ENCODE measurements around the gene BCHE.

BCHE gene

DNA sequence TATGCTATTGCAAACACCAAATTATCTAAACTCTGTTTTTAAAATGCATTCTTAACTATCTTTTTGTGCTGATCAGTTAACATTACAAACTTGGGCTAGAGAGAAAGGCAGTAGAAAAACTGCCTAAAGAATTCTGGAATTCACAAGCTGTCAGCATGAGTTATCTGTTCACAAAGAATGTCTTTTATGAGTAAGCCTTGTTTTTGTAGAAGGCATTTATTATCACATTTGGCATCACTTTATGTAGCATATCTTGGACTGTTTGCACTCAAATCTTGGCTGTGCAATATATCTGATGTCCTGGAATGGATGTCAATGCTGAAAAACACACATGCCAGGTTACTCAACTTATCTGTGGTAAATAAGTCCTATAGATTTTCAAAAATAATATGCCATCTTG lies 15.5 kb upstream of the BCHE start:
- no peak for DNase-seq (ENCODE audit: insufficient read length)
- TF ChIP-seq POLR2AphosphoS5 (IDR thresholded peaks at IDR 0.05; ENCODE audit: low read depth, low read length) (no peak), TAF1 (IDR thresholded peaks at IDR 0.05; ENCODE audit: borderline replicate concordance, low read depth, low read length) (no peak), POLR2A (IDR thresholded peaks at IDR 0.05; ENCODE audit: low read depth, low read length) (no peak)
- FAIRE-seq = no peak

DNA sequence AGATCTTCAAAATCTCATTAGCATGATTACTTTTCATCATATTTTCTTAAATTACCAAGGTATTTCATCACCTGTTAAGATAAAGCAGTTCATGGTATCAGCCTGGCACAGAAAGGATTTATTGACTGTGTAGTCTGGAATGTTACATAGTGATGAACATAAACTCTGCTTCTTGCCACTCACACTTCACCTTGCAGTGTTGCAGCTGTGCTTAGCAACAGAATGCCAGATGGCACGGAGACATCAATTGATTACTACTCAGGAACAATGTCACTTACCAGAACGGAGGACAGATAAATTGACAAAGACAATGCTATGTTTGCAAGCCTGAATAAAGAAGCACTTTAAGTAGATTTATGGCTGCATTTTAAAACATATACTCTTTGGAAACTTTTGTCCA lies 15.0 kb upstream of the BCHE start:
- FAIRE-seq = peak; percentile 9
- DNase-seq (ENCODE audit: insufficient read length) = no peak
- no peak for TF ChIP-seq POLR2AphosphoS5 (IDR thresholded peaks at IDR 0.05; ENCODE audit: low read depth, low read length)
- TF ChIP-seq POLR2A (IDR thresholded peaks at IDR 0.05; ENCODE audit: low read depth, low read length) = no peak
- no peak for TF ChIP-seq TAF1 (IDR thresholded peaks at IDR 0.05; ENCODE audit: borderline replicate concordance, low read depth, low read length)

DNA sequence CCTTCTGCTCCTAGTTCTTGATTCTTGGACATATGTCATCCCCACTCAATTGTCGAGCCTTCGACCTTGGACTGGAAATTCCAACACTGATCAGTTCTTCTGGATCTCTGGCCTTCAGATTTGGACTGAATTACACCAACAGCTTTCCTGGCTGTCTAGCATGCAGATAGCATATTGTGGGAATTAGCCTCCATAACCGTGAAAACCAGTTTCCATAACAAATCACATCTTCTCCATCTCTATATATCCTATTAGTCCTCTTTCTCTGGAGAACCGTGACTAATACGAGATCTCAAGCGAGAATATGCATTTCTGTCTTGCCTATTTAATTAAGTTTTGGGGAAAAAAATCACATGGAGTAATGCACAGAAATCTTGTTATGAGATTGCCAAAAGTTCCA lies 8.8 kb upstream of the BCHE start:
- no peak for FAIRE-seq

DNA sequence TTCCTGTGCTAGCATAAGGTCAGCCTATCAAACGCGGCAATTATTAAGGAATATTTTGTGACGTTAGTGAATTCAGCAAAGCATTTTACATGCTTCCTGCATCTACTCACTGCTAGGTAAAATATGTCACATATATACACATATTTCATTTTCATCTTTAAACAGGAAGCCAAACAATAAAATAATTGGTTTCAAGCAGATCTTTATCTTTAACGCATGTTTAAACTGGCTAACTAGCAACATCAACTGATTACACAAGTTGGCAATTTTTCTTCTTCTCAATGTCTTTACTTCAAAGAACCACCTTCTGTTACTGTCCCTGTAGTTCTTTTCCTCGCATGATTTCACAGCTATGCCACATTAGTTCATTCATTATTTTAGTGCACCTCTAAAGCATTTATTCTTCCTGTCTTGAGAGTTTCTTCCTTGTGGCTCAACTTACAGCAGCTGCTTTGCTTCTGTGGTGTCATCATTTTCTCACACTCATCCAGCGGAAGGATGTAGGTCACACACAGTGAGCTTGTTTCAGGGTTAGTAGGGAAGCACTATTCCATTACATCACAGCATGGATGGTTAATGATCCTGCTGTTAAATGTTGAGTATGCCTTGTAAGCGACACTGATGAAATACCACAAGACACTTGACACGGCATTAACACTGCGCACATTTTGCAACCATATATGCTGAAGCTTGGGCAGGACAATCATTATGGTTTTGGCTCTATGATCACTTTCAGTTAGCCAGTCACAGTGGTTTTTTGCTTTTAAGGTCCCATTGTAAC lies 2.3 kb upstream of the BCHE start:
- no peak for DNase-seq (ENCODE audit: insufficient read length)
- TF ChIP-seq POLR2A (IDR thresholded peaks at IDR 0.05; ENCODE audit: low read depth, low read length) (no peak), TAF1 (IDR thresholded peaks at IDR 0.05; ENCODE audit: borderline replicate concordance, low read depth, low read length) (no peak), POLR2AphosphoS5 (IDR thresholded peaks at IDR 0.05; ENCODE audit: low read depth, low read length) (no peak)
- FAIRE-seq = peak; percentile 24

More for the DNA sequence above, 8.8 kb upstream of the BCHE start:
- DNase-seq (ENCODE audit: insufficient read length) = no peak
- no peak for TF ChIP-seq POLR2AphosphoS5 (IDR thresholded peaks at IDR 0.05; ENCODE audit: low read depth, low read length)
- TF ChIP-seq POLR2A (IDR thresholded peaks at IDR 0.05; ENCODE audit: low read depth, low read length) = no peak
- TF ChIP-seq TAF1 (IDR thresholded peaks at IDR 0.05; ENCODE audit: borderline replicate concordance, low read depth, low read length) = no peak

DNA sequence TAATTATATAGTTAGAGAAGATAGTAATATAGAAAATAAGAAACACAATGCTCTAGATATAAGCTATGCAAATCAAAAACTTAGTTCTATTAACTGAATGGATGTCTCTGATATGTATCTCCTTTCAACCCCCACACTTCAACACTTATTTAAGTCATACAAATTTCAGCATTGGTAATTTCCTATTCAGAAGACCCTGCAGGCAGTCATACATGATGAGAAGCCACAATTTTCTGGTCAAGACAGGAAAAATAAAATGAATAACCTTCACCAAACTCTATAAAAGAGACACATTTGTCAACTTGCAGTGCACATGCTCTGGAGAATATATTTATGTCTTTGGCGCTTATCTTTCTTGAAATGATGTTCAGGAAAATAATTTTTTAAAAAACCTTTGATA lies 578 bp upstream of the BCHE start:
- DNase-seq (ENCODE audit: insufficient read length) (no peak), FAIRE-seq (no peak)
- no peak for TF ChIP-seq POLR2AphosphoS5 (IDR thresholded peaks at IDR 0.05; ENCODE audit: low read depth, low read length)
- TF ChIP-seq POLR2A (IDR thresholded peaks at IDR 0.05; ENCODE audit: low read depth, low read length) = no peak
- no peak for TF ChIP-seq TAF1 (IDR thresholded peaks at IDR 0.05; ENCODE audit: borderline replicate concordance, low read depth, low read length)

DNA sequence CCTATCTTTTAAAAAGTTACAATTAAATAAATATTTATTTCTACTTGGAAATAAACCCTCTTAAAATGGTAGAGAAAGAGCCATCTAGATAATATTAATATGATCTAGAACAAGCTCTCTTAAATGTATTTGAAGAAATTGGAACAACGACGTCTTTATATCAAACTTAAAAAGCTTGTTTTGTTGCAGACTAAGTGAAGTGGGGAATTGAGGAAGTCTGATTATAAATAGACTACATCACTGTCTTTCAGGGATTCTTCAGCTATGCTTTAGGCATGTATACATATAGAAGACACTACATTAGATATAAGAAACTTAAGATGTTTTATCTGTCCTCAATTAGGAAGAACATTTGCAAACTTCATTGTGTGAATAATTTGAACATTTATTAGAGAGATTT lies 1.8 kb downstream of the BCHE start:
- FAIRE-seq (no peak), DNase-seq (ENCODE audit: insufficient read length) (no peak)
- no peak for TF ChIP-seq TAF1 (IDR thresholded peaks at IDR 0.05; ENCODE audit: borderline replicate concordance, low read depth, low read length)
- no peak for TF ChIP-seq POLR2A (IDR thresholded peaks at IDR 0.05; ENCODE audit: low read depth, low read length)
- TF ChIP-seq POLR2AphosphoS5 (IDR thresholded peaks at IDR 0.05; ENCODE audit: low read depth, low read length) = no peak

DNA sequence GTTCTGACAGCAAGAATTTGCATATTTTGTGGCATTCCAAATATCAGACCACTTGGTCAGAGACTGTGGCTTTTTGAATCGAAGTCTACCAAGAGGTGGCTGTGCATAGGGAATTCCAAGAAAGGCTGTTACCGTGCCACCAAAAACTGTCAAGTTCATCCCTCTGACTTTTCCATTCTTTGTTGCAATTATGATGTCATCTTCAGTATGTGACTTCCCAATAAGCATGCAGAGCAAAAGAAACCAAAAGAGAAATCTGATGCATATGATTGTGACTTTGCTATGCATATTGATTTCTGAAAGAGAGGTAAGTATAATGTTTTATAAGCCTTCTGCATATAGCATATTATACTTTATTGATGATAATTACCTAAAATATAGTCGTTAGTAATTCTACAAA lies 6.5 kb downstream of the BCHE start:
- TF ChIP-seq POLR2A (IDR thresholded peaks at IDR 0.05; ENCODE audit: low read depth, low read length) = no peak
- TF ChIP-seq POLR2AphosphoS5 (IDR thresholded peaks at IDR 0.05; ENCODE audit: low read depth, low read length) = no peak
- TF ChIP-seq TAF1 (IDR thresholded peaks at IDR 0.05; ENCODE audit: borderline replicate concordance, low read depth, low read length) = no peak
- DNase-seq (ENCODE audit: insufficient read length) = no peak
- FAIRE-seq = no peak

DNA sequence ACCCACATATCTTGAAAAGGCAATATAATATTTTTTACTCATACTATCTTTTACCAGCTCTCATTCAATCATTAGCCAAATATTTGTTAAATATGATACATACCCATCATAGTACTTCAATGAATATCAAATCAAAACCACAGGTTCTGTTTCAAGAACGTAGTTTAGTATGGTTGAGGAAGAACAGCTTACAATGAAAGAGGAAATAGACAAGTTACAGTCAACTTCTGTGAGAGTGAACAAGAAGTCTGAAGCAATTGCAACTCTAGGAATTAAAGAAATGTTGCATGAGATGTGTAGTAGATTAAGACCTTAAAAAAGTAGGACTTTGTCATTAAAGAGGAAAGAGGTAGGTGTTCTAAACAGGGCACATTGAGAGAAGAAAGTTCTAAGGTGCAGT lies 9.3 kb downstream of the BCHE start:
- TF ChIP-seq TAF1 (IDR thresholded peaks at IDR 0.05; ENCODE audit: borderline replicate concordance, low read depth, low read length) (no peak), POLR2A (IDR thresholded peaks at IDR 0.05; ENCODE audit: low read depth, low read length) (no peak), POLR2AphosphoS5 (IDR thresholded peaks at IDR 0.05; ENCODE audit: low read depth, low read length) (no peak)
- no peak for DNase-seq (ENCODE audit: insufficient read length)
- FAIRE-seq = no peak

DNA sequence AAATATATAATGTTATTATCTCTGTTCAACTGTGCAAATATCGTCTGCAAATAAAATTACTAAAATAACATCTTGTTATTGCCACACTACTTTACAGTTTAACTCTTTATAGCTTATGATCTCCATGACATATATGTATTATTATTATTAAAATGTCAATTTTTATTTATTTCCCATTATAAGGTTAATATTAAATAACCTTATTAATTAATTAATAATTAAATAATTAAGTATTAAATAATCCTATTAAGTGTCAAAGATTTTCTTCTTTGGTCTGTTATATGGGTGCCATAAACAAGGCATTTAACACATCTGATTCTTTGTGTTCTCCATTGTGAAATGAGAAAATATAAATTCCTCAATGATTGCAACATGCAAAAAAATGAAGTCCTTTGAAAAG lies 10.0 kb downstream of the BCHE start:
- TF ChIP-seq TAF1 (IDR thresholded peaks at IDR 0.05; ENCODE audit: borderline replicate concordance, low read depth, low read length) = no peak
- FAIRE-seq (no peak), DNase-seq (ENCODE audit: insufficient read length) (no peak)

DNA sequence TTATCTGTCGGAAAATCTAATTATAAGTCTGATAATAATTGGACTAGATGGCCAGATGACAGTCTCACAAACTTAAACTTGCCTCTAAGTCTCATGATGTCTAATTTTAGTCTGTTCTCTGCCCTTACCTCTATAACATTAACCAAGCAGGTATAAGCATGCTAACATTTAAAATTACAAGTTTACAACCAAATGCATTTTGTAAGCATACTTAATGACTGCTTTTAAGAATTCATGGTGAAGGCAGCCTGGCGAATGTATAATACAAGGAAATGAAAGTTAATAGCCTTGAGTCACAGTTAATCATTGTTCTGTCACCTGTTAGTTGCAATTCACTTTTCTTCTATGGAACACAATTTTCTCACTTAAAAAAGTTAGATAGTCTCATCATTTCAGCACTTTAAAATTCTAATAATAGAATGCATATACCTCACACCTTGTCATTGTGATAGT lies 16.5 kb downstream of the BCHE start:
- DNase-seq (ENCODE audit: insufficient read length) (no peak), FAIRE-seq (no peak)
- no peak for TF ChIP-seq POLR2A (IDR thresholded peaks at IDR 0.05; ENCODE audit: low read depth, low read length)
- no peak for TF ChIP-seq TAF1 (IDR thresholded peaks at IDR 0.05; ENCODE audit: borderline replicate concordance, low read depth, low read length)
- no peak for TF ChIP-seq POLR2AphosphoS5 (IDR thresholded peaks at IDR 0.05; ENCODE audit: low read depth, low read length)

DNA sequence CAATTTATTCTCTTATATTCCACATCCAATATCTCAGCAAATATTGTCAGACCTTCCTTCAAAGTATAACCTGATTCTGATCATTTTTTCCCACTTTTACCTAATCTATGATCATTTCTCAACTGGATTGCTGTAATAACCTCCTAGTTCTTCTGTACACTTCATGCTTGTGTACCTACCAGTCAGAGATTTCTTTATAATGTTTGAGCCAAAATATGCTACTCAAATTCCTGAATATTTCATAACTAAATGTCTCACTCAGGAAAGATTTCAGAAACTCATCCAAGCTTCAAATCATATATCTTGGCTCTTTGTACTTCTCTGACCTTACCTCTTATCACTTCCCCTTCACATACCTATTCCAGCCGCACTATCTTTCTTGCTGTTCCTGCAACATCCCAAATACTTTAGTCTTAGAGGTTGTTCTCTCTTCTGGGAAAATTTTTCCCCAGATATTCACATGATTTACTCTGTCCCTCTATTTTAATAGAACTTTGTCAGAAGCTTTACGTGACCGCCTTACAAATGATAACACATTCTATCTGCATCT lies 20.0 kb downstream of the BCHE start:
- FAIRE-seq (no peak), DNase-seq (ENCODE audit: insufficient read length) (no peak)
- TF ChIP-seq POLR2AphosphoS5 (IDR thresholded peaks at IDR 0.05; ENCODE audit: low read depth, low read length) = no peak
- no peak for TF ChIP-seq POLR2A (IDR thresholded peaks at IDR 0.05; ENCODE audit: low read depth, low read length)
- no peak for TF ChIP-seq TAF1 (IDR thresholded peaks at IDR 0.05; ENCODE audit: borderline replicate concordance, low read depth, low read length)

DNA sequence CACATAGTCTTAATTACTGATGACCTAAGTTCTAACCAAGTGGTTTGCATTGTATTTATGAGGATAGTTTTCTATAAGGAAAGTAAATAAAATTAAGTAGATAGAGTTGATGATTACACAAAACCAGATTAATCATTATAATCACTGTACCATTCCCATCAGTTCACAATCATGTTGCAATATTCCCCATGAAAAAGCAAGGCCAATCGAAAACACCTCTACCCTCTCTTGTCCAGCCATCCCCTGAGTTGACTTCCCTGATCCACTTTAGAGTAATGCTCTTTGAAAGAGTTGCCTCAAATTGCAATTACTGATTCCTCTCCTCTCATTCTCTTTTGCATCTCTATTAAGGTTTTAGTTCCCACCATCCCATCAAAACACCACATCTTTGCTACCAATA lies 21.0 kb downstream of the BCHE start:
- TF ChIP-seq TAF1 (IDR thresholded peaks at IDR 0.05; ENCODE audit: borderline replicate concordance, low read depth, low read length) (no peak), POLR2A (IDR thresholded peaks at IDR 0.05; ENCODE audit: low read depth, low read length) (no peak), POLR2AphosphoS5 (IDR thresholded peaks at IDR 0.05; ENCODE audit: low read depth, low read length) (no peak)
- DNase-seq (ENCODE audit: insufficient read length) (no peak), FAIRE-seq (peak; percentile 42)
